SK-N-SH (cell line): ENCODE data around the gene PARD3B. TPM values are rescaled to one million over a fixed set of nuclear protein-coding genes. Genes with fewer than 3 reads are reported as not detected.

ENCODE experiments used
- CTCF ChIA-PET: fragments of 300-600, 350-600 bp; formaldehyde crosslinking; extraction: SDS; loops from one replicate; lab custom pipeline; 2021; lab: Yijun Ruan, JAX
- POLR2A ChIA-PET: fragments of 350-600 bp; sonication (Branson Sonifier 250); formaldehyde crosslinking; extraction: SDS; loops from one replicate; lab custom pipeline; 2020; ENCODE audit warnings: antibody characterized with exemption, inconsistent platforms; lab: Yijun Ruan, JAX
- DNase-seq: peaks from one replicate; pipeline ENCODE4 v3.0.0; 2012
- H2AFZ ChIP-seq: fragments of 200-600 bp; sonication (generic); 2 replicates; pipeline ENCODE4 v1.8.1; 2016; ENCODE audit warnings: antibody characterized with exemption, mild to moderate bottlenecking, low read depth
- H3F3A ChIP-seq: fragments of 200-600 bp; sonication (generic); replicated peaks from 2 replicates; pipeline ENCODE3; 2016; ENCODE audit warnings: antibody characterized with exemption, mild to moderate bottlenecking; ENCODE audit not compliant: insufficient read depth
- H3K27ac ChIP-seq, 2 experiments: fragments of 200-500 bp in 1 of 2; fragments of 200-600 bp in 1 of 2; sonication (Bioruptor generic) in 1 of 2; sonication (generic), shearing (Covaris generic) in 1 of 2; 2 replicates each; pipeline versions ENCODE4 v1.5.1 to v1.6.1; 2014 to 2016; ENCODE audit warnings: low read depth in 2 of 2, inconsistent platforms in 1 of 2, low read length in 1 of 2, mild to moderate bottlenecking in 1 of 2, mixed read lengths in 1 of 2
- H3K27me3 ChIP-seq: fragments of 200-600 bp; sonication (generic), shearing (Covaris generic); 2 replicates; pipeline ENCODE4 v1.6.1; 2016; ENCODE audit warnings: mixed run types; ENCODE audit not compliant: insufficient read depth
- H3K36me3 ChIP-seq, 2 experiments: fragments of 200-500 bp in 1 of 2; fragments of 200-600 bp in 1 of 2; sonication (Bioruptor generic) in 1 of 2; sonication (generic) in 1 of 2; replicated peaks in 1 of 2; 2 replicates each; pipeline versions ENCODE3 to v1.5.1; 2014 to 2016; ENCODE audit warnings: low read length in 1 of 2, mild to moderate bottlenecking in 1 of 2; ENCODE audit not compliant: insufficient read depth in 2 of 2, control insufficient read depth in 1 of 2
- H3K4me1 ChIP-seq, 2 experiments: fragments of 200-500 bp in 1 of 2; fragments of 200-600 bp in 1 of 2; sonication (Bioruptor generic) in 1 of 2; sonication (generic), shearing (Covaris generic) in 1 of 2; 2 replicates each; pipeline versions ENCODE4 v1.5.1 to v1.6.1; 2014 to 2016; ENCODE audit warnings: low read depth in 1 of 2, low read length in 1 of 2, mixed run types in 1 of 2; ENCODE audit not compliant: insufficient read depth in 2 of 2, control insufficient read depth in 1 of 2
- H3K4me2 ChIP-seq: fragments of 200-600 bp; sonication (generic), shearing (Covaris generic); 2 replicates; pipeline ENCODE4 v1.6.1; 2017; ENCODE audit warnings: mixed run types
- H3K4me3 ChIP-seq, 2 experiments: fragments of 200-500 bp in 1 of 2; fragments of 200-600 bp in 1 of 2; sonication (Bioruptor generic) in 1 of 2; sonication (generic), shearing (Covaris generic) in 1 of 2; 2 replicates each; pipeline versions ENCODE4 v1.5.1 to v1.8.1; 2014 to 2016; ENCODE audit warnings: low read depth in 2 of 2, inconsistent platforms in 1 of 2, low read length in 1 of 2, mild to moderate bottlenecking in 1 of 2, mixed read lengths in 1 of 2, moderate library complexity in 1 of 2
- H3K79me2 ChIP-seq: fragments of 200-600 bp; sonication (generic); 2 replicates; pipeline ENCODE4 v1.8.1; 2017; ENCODE audit warnings: mild to moderate bottlenecking; ENCODE audit not compliant: insufficient read depth
- H3K9ac ChIP-seq: fragments of 200-600 bp; sonication (generic); 2 replicates; pipeline ENCODE4 v1.6.1; 2017; ENCODE audit warnings: mixed run types
- H3K9me2 ChIP-seq: fragments of 200-600 bp; sonication (generic); 2 replicates; pipeline ENCODE4 v1.6.1; 2017; ENCODE audit warnings: mixed run types
- H3K9me3 ChIP-seq: fragments of 200-600 bp; sonication (generic); 2 replicates; pipeline ENCODE4 v1.6.1; 2017; ENCODE audit warnings: mixed run types, mild to moderate bottlenecking, moderate library complexity
- H4K20me1 ChIP-seq: fragments of 200-600 bp; sonication (generic); 2 replicates; pipeline ENCODE4 v1.6.1; 2017; ENCODE audit warnings: mild to moderate bottlenecking, mixed run types; ENCODE audit not compliant: insufficient read depth
- ELF1 ChIP-seq: IDR thresholded peaks from 2 replicates; pipeline ENCODE4 v1.4.0; 2012
- EP300 ChIP-seq, 2 experiments: IDR thresholded peaks; 2 replicates each; pipeline versions ENCODE4 v1.4.0 to v1.6.1; 2012; ENCODE audit warnings: borderline replicate concordance in 1 of 2, low read depth in 1 of 2, low read length in 1 of 2
- FOSL2 ChIP-seq: IDR thresholded peaks from 2 replicates; pipeline ENCODE4 v1.4.0; 2012; ENCODE audit warnings: low read depth, mild to moderate bottlenecking, moderate library complexity, borderline replicate concordance
- FOXJ3 ChIP-seq: sonication (generic); formaldehyde crosslinking; IDR thresholded peaks from 2 replicates; pipeline ENCODE4 v1.5.1; 2020; ENCODE audit warnings: mild to moderate bottlenecking, missing genetic modification reagents
- GABPA ChIP-seq: IDR thresholded peaks from 2 replicates; pipeline ENCODE4 v1.4.0; 2012; ENCODE audit warnings: low read depth, mild to moderate bottlenecking
- GATA2 ChIP-seq: sonication (generic); formaldehyde crosslinking; IDR thresholded peaks from 2 replicates; pipeline ENCODE4 v1.5.0; 2020; ENCODE audit warnings: mild to moderate bottlenecking, missing genetic modification reagents
- JUND ChIP-seq: IDR thresholded peaks from 2 replicates; pipeline ENCODE4 v1.4.0; 2012
- MXI1 ChIP-seq: IDR thresholded peaks from 2 replicates; pipeline ENCODE4 v1.6.1; 2012; ENCODE audit warnings: mild to moderate bottlenecking, low read depth, low read length, improper control_type of control experiment
- NFIC ChIP-seq: IDR thresholded peaks from 2 replicates; pipeline ENCODE4 v1.4.0; 2012; ENCODE audit warnings: borderline replicate concordance
- POLR2AphosphoS5 ChIP-seq: IDR thresholded peaks from 2 replicates; pipeline ENCODE4 v1.6.1; 2012; ENCODE audit warnings: low read depth, low read length
- RAD21 ChIP-seq: IDR thresholded peaks from 2 replicates; pipeline ENCODE4 v1.6.1; 2012; ENCODE audit warnings: mild to moderate bottlenecking, low read length
- RFX5 ChIP-seq: IDR thresholded peaks from 2 replicates; pipeline ENCODE4 v1.6.1; 2012; ENCODE audit warnings: mild to moderate bottlenecking, improper control_type of control experiment, low read length
- RXRA ChIP-seq: IDR thresholded peaks from 2 replicates; pipeline ENCODE4 v1.4.0; 2012; ENCODE audit warnings: low read depth, mild to moderate bottlenecking, borderline replicate concordance
- SMC3 ChIP-seq: IDR thresholded peaks from 2 replicates; pipeline ENCODE4 v1.6.1; 2012; ENCODE audit warnings: low read depth, low read length, improper control_type of control experiment
- TEAD4 ChIP-seq: IDR thresholded peaks from 2 replicates; pipeline ENCODE4 v1.4.0; 2012; ENCODE audit warnings: mild to moderate bottlenecking, borderline replicate concordance; ENCODE audit not compliant: insufficient read depth
- WGBS: methylation state at CpG from one replicate; pipeline ENCODE4 v1.1.6; 2017; ENCODE audit warnings: low lambda C conversion rate; 5-methylcytosine and 5-hydroxymethylcytosine counted together
- polyA plus RNA-seq, 3 experiments: library from polyadenylated mRNA; depleted of rRNA; stranded (reverse); fragments of >200 nt; gene quantifications; 2 replicates each; pipeline ENCODE4 v1.2.3, GENCODE V29; 2012
- TF ChIP-seq, protein P1 (sequence below): IDR thresholded peaks from 2 replicates; pipeline ENCODE4 v1.4.0; 2012; ENCODE audit warnings: low read depth, borderline replicate concordance
- TF ChIP-seq, protein P2 (sequence below): fragments of 150-350 bp; IDR thresholded peaks from 2 replicates; pipeline ENCODE4 v1.6.1; 2016; ENCODE audit warnings: mild to moderate bottlenecking, low read depth, low read length
- TF ChIP-seq, protein P3 (sequence below): IDR thresholded peaks from 2 replicates; pipeline ENCODE4; 2012
- TF ChIP-seq, protein P4 (sequence below): IDR thresholded peaks from 2 replicates; pipeline ENCODE4 v1.4.0; 2012; ENCODE audit warnings: low read depth, borderline replicate concordance

The PARD3B gene
- polyA plus RNA-seq, 1 of the 3 experiments (the other 2 are of a cell fraction) = 0.87 TPM

DNA sequence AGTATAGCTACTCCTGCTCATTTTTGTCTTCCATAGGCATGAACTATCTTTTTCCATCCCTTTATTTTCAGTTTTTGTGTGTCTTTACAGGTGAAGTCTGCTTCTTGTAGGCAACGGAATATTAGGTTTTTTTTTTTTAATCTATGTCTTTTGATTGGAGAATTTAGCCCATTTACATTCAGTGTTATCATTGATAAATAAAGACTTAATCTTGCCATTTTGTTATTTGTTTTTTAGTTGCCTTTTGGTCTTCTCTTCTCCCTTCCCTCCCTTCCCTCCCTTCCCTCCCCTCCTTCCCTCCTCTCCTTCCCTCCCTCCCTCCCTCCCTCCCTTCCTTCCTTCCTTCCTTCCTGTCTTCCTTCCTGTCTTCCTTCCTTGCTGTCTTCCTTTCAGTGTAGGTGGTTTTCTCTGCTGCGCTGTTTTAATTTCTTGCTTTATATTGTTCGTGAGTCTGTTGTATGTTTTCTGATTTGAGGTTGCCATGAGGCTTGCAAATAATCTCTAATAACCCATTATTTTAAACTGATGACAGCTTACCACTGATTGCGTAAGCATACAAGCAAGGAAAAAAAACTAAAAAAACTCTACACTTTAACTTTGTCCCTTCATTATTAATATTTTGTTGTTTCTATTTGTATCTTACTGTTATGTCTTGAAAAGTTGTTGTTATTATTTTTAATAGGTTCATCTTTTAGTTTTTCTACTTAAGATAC lies 353.8 kb downstream of the PARD3B start:
- H3K4me2 ChIP-seq = no peak overlapping the region
- TF ChIP-seq NFIC (no peak), MXI1 (no peak), RAD21 (no peak), GATA2 (CRISPR knock-in tag) (no peak), FOSL2 (no peak), SMC3 (no peak), RFX5 (no peak), RXRA (no peak), EP300 (IDR thresholded peaks at IDR 0.05; ENCODE audit: borderline replicate concordance in 1 of 2, low read depth in 1 of 2, low read length in 1 of 2) (no peak)
- TF ChIP-seq, protein P1, sequence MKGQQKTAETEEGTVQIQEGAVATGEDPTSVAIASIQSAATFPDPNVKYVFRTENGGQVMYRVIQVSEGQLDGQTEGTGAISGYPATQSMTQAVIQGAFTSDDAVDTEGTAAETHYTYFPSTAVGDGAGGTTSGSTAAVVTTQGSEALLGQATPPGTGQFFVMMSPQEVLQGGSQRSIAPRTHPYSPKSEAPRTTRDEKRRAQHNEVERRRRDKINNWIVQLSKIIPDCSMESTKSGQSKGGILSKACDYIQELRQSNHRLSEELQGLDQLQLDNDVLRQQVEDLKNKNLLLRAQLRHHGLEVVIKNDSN = no peak
- TF ChIP-seq, protein P2, sequence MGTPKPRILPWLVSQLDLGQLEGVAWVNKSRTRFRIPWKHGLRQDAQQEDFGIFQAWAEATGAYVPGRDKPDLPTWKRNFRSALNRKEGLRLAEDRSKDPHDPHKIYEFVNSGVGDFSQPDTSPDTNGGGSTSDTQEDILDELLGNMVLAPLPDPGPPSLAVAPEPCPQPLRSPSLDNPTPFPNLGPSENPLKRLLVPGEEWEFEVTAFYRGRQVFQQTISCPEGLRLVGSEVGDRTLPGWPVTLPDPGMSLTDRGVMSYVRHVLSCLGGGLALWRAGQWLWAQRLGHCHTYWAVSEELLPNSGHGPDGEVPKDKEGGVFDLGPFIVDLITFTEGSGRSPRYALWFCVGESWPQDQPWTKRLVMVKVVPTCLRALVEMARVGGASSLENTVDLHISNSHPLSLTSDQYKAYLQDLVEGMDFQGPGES = no peak
- no peaks in the 10 kb centered on the region for H3F3A ChIP-seq
- no peaks in the 10 kb centered on the region for H3K9me3 ChIP-seq
- POLR2A ChIA-PET = no interaction called here
- H2AFZ ChIP-seq = no peak overlapping the region
- no peak overlapping the region for H3K27ac ChIP-seq
- H3K9me2 ChIP-seq = no peaks in the 10 kb centered on the region
- H3K79me2 ChIP-seq = no peaks in the 10 kb centered on the region
- no peaks in the 10 kb centered on the region; a peak in 1 of 4 replicates for H3K4me1 ChIP-seq
- H3K4me3 ChIP-seq = no peak overlapping the region
- H3K27me3 ChIP-seq = no peaks in the 10 kb centered on the region
- CTCF ChIA-PET = no interaction called here
- no peaks in the 10 kb centered on the region for H4K20me1 ChIP-seq
- WGBS = 89% methylated on average over 4 of the region's 4 CpGs
- DNase-seq = no peak
- no peak overlapping the region for H3K9ac ChIP-seq
- H3K36me3 ChIP-seq = no peaks in the 10 kb centered on the region

DNA sequence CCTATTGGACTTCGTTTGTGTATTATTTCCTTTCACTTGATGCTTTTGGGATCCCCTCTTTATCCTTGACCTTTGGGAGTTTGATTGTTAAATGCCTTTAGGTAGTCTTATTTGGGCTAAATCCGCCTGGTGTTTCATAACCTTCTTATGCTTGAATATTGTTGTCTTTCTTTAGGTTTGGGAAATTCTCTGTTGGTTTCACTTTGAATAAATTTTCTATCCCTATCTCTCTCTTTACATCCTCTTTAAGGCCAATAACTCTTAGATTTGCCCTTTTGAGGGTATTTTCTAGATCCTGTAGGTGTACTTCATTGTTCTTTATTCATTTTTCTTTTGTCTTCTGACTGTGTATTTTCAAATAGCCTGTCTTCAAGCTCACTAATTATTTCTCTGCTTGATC lies 354.7 kb downstream of the PARD3B start:
- Histone ChIP-seq H3K9me3 (no peaks in the 10 kb centered on the region), H3K36me3 (no peaks in the 10 kb centered on the region), H3K4me3 (no peak overlapping the region), H3F3A (no peaks in the 10 kb centered on the region), H3K27me3 (no peaks in the 10 kb centered on the region), H3K4me2 (no peak overlapping the region), H3K79me2 (no peaks in the 10 kb centered on the region; the same call in 1 of the 2 replicates), H3K9me2 (no peaks in the 10 kb centered on the region), H3K4me1 (no peaks in the 10 kb centered on the region), H4K20me1 (no peaks in the 10 kb centered on the region), H3K27ac (no peak overlapping the region), H2AFZ (no peak overlapping the region), H3K9ac (no peak overlapping the region)
- 77% methylated on average over 2 of the region's 2 CpGs for whole genome bisulfite sequencing
- DNase-seq = no peak
- ChIA-PET POLR2A (no interaction called here), CTCF (no interaction called here)
- no peak for TF ChIP-seq ELF1
- TF ChIP-seq MXI1 = no peak
- no peak for TF ChIP-seq JUND
- no peak for TF ChIP-seq FOXJ3 (CRISPR knock-in tag)
- TF ChIP-seq TEAD4 = no peak
- no peak for TF ChIP-seq RXRA
- TF ChIP-seq POLR2AphosphoS5 = no peak
- TF ChIP-seq, protein P3, sequence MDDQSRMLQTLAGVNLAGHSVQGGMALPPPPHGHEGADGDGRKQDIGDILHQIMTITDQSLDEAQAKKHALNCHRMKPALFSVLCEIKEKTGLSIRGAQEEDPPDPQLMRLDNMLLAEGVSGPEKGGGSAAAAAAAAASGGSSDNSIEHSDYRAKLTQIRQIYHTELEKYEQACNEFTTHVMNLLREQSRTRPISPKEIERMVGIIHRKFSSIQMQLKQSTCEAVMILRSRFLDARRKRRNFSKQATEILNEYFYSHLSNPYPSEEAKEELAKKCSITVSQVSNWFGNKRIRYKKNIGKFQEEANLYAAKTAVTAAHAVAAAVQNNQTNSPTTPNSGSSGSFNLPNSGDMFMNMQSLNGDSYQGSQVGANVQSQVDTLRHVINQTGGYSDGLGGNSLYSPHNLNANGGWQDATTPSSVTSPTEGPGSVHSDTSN = no peak
- TF ChIP-seq, protein P4, sequence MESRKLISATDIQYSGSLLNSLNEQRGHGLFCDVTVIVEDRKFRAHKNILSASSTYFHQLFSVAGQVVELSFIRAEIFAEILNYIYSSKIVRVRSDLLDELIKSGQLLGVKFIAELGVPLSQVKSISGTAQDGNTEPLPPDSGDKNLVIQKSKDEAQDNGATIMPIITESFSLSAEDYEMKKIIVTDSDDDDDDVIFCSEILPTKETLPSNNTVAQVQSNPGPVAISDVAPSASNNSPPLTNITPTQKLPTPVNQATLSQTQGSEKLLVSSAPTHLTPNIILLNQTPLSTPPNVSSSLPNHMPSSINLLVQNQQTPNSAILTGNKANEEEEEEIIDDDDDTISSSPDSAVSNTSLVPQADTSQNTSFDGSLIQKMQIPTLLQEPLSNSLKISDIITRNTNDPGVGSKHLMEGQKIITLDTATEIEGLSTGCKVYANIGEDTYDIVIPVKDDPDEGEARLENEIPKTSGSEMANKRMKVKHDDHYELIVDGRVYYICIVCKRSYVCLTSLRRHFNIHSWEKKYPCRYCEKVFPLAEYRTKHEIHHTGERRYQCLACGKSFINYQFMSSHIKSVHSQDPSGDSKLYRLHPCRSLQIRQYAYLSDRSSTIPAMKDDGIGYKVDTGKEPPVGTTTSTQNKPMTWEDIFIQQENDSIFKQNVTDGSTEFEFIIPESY = no peak
- no peak for TF ChIP-seq GABPA
- TF ChIP-seq NFIC = no peak
